Ammon's horn (tissue), 1 donor: Measurements from ENCODE around the gene SUSD1.

Experiments
- DNase-seq: peaks from one replicate; pipeline ENCODE4 v3.0.0-alpha.2; 2016; ENCODE audit warnings: low spot score

SUSD1 gene

GRCh38 chr9:112012026-112012902 lies 162.8 kb downstream of the SUSD1 start:
- DNase-seq = peak; percentile 74

GRCh38 chr9:112011051-112011620 lies 164.0 kb downstream of the SUSD1 start:
- no peak for DNase-seq

GRCh38 chr9:112010537-112010936 lies 164.6 kb downstream of the SUSD1 start:
- DNase-seq = no peak

- DNase-seq = no peak
Observed at GRCh38 chr9:112009656-112010055, 165.4 kb downstream of the SUSD1 start.

GRCh38 chr9:112007575-112008240 lies 167.4 kb downstream of the SUSD1 start:
- DNase-seq = no peak

GRCh38 chr9:112006361-112007020 lies 168.6 kb downstream of the SUSD1 start:
- DNase-seq = no peak

- no peak for DNase-seq
Observed at GRCh38 chr9:112005939-112006338, 169.2 kb downstream of the SUSD1 start.

- DNase-seq = no peak
Observed at GRCh38 chr9:112003538-112003937, 171.6 kb downstream of the SUSD1 start.

- no peak for DNase-seq
Observed at GRCh38 chr9:112002847-112003457, 172.1 kb downstream of the SUSD1 start.

GRCh38 chr9:112002131-112002846 lies 172.8 kb downstream of the SUSD1 start:
- no peak for DNase-seq

- no peak for DNase-seq
Observed at GRCh38 chr9:112000743-112001142, 174.4 kb downstream of the SUSD1 start.

GRCh38 chr9:111999319-111999718 lies 175.8 kb downstream of the SUSD1 start:
- DNase-seq = no peak

- no peak for DNase-seq
Observed at GRCh38 chr9:111997831-111998230, 177.3 kb downstream of the SUSD1 start.

- DNase-seq = no peak
Observed at GRCh38 chr9:111994831-111995458, 180.2 kb downstream of the SUSD1 start.

- DNase-seq = no peak
Observed at GRCh38 chr9:111993319-111993718, 181.8 kb downstream of the SUSD1 start.

GRCh38 chr9:111992523-111992922 lies 182.6 kb downstream of the SUSD1 start:
- no peak for DNase-seq

GRCh38 chr9:111991179-111991578 lies 183.9 kb downstream of the SUSD1 start:
- no peak for DNase-seq
